ENCODE data around the gene ZFYVE9.

ZFYVE9 gene

GRCh38 chr1:52393174-52393573 lies 251.3 kb downstream of the ZFYVE9 start:
- DNase-seq: no peak

Measured in amniotic stem cell (primary cell).